Neural cell (in vitro differentiated cells): Measurements from ENCODE around the gene HOMER2. TPM values are rescaled to one million over a fixed set of nuclear protein-coding genes. Genes with fewer than 3 reads are reported as not detected.

Experiments
- H2AFZ ChIP-seq: fragments of 200-600, 300-800 bp; sonication (generic), shearing (Covaris generic); 2 replicates; pipeline ENCODE4 v1.6.0; 2014; ENCODE audit warnings: low read depth, mild to moderate bottlenecking, antibody characterized with exemption, low read length, moderate library complexity
- H3F3A ChIP-seq: fragments of 200-600 bp; shearing (Covaris generic); 2 replicates; pipeline ENCODE4 v1.6.1; 2016; ENCODE audit warnings: mild to moderate bottlenecking, moderate library complexity, mixed read lengths, antibody characterized with exemption, low read length; ENCODE audit not compliant: insufficient read depth, poor library complexity, severe bottlenecking
- H3K27ac ChIP-seq: fragments of 200-600, 300-800 bp; sonication (generic), shearing (Covaris generic); 2 replicates; pipeline ENCODE4 v1.5.1; 2014; ENCODE audit warnings: mild to moderate bottlenecking, low read length, moderate library complexity
- H3K27me3 ChIP-seq: fragments of 300-800, 200-600 bp; sonication (generic), shearing (Covaris generic); 2 replicates; pipeline ENCODE4 v1.6.0; 2014; ENCODE audit warnings: mild to moderate bottlenecking, low read depth, low read length, moderate library complexity; ENCODE audit not compliant: insufficient read depth
- H3K36me3 ChIP-seq: fragments of 300-800, 200-600 bp; sonication (generic), shearing (Covaris generic); 2 replicates; pipeline ENCODE4 v1.5.1; 2014; ENCODE audit warnings: mild to moderate bottlenecking, antibody characterized with exemption, low read length, moderate library complexity; ENCODE audit not compliant: insufficient read depth
- H3K4me2 ChIP-seq: fragments of 300-800, 200-600 bp; sonication (generic), shearing (Covaris generic); 2 replicates; pipeline ENCODE4 v1.6.0; 2014; ENCODE audit warnings: mild to moderate bottlenecking, low read length
- H3K4me3 ChIP-seq: fragments of 300-800, 200-600 bp; sonication (generic), shearing (Covaris generic); 2 replicates; pipeline ENCODE4 v1.5.1; 2014; ENCODE audit warnings: mild to moderate bottlenecking, low read length, moderate library complexity
- H3K79me2 ChIP-seq: fragments of 200-600 bp; shearing (Covaris generic); replicated peaks from 2 replicates; pipeline ENCODE4 v1.6.0; 2014; ENCODE audit warnings: mild to moderate bottlenecking, low read length, moderate library complexity; ENCODE audit not compliant: insufficient read depth
- H3K9ac ChIP-seq: fragments of 300-800, 200-600 bp; sonication (generic), shearing (Covaris generic); 2 replicates; pipeline ENCODE4 v1.6.1; 2016; ENCODE audit warnings: mild to moderate bottlenecking, low read length, mixed read lengths
- H3K9me2 ChIP-seq: fragments of 200-600 bp; shearing (Covaris generic); 2 replicates; pipeline ENCODE4 v1.6.1; 2016; ENCODE audit warnings: mild to moderate bottlenecking, low read length, mixed read lengths; ENCODE audit not compliant: insufficient read depth
- H3K9me3 ChIP-seq: fragments of 200-600, 300-800 bp; sonication (generic), shearing (Covaris generic); 2 replicates; pipeline ENCODE4 v1.6.1; 2016; ENCODE audit warnings: mild to moderate bottlenecking, mixed run types, low read length, moderate library complexity, mixed read lengths
- H4K20me1 ChIP-seq: fragments of 200-600 bp; shearing (Covaris generic); 2 replicates; pipeline ENCODE4 v1.6.1; 2016; ENCODE audit warnings: mild to moderate bottlenecking, mixed run types; ENCODE audit not compliant: insufficient read depth
- CTCF ChIP-seq: fragments of 450-650 bp; IDR thresholded peaks from 2 replicates; pipeline ENCODE4 v1.5.1; 2014; ENCODE audit warnings: antibody characterized with exemption, mild to moderate bottlenecking, moderate library complexity; ENCODE audit not compliant: poor library complexity, severe bottlenecking
- EP300 ChIP-seq: fragments of 450-650 bp; conservative IDR thresholded peaks from 2 replicates; pipeline ENCODE4 v1.6.1; 2014; ENCODE audit warnings: antibody characterized with exemption, mild to moderate bottlenecking, moderate library complexity; ENCODE audit not compliant: poor library complexity, severe bottlenecking
- EZH2 ChIP-seq: fragments of 200-600, 300-800 bp; shearing (Covaris generic), sonication (generic); IDR thresholded peaks from 2 replicates; pipeline ENCODE4 v1.6.1; 2014; ENCODE audit warnings: antibody characterized with exemption, low read length, borderline replicate concordance, mild to moderate bottlenecking; ENCODE audit not compliant: insufficient read depth, poor library complexity, severe bottlenecking
- MXI1 ChIP-seq: fragments of 450-650 bp; conservative IDR thresholded peaks from 2 replicates; pipeline ENCODE4 v1.6.1; 2014; ENCODE audit warnings: antibody characterized with exemption, mild to moderate bottlenecking; ENCODE audit not compliant: poor library complexity, severe bottlenecking
- POLR2AphosphoS5 ChIP-seq: IDR thresholded peaks from 2 replicates; pipeline ENCODE4 v1.6.1; 2012
- RAD21 ChIP-seq: fragments of 450-650 bp; conservative IDR thresholded peaks from 2 replicates; pipeline ENCODE4 v1.6.1; 2014; ENCODE audit warnings: antibody characterized with exemption, mild to moderate bottlenecking, moderate library complexity
- REST ChIP-seq: IDR thresholded peaks from 2 replicates; pipeline ENCODE4 v1.6.1; 2012; ENCODE audit warnings: borderline replicate concordance
- SMC3 ChIP-seq: fragments of 450-650 bp; conservative IDR thresholded peaks from 2 replicates; pipeline ENCODE4 v1.6.1; 2014; ENCODE audit warnings: antibody characterized with exemption, mild to moderate bottlenecking, moderate library complexity; ENCODE audit not compliant: poor library complexity
- TAF1 ChIP-seq: IDR thresholded peaks from 2 replicates; pipeline ENCODE4 v1.6.1; 2012; ENCODE audit warnings: low read depth
- polyA plus RNA-seq: library from polyadenylated mRNA; depleted of rRNA; stranded (reverse); fragments of >200 nt; gene quantifications from 2 replicates; pipeline ENCODE4 v1.2.3, GENCODE V29; 2014

Gene HOMER2
- polyA plus RNA-seq, 1 donor from 2014 or later, result 21.7 TPM

- Histone ChIP-seq H3K4me3 (no peak overlapping the region), H3K27me3 (no peaks in the 10 kb centered on the region), H3K4me2 (no peak overlapping the region), H3K9ac (no peak overlapping the region), H3F3A (no peaks in the 10 kb centered on the region), H3K27ac (no peak overlapping the region), H4K20me1 (no peaks in the 10 kb centered on the region), H2AFZ (no peak overlapping the region), H3K79me2 (no peaks in the 10 kb centered on the region), H3K36me3 (no peaks in the 10 kb centered on the region), H3K9me3 (no peaks in the 10 kb centered on the region), H3K9me2 (no peaks in the 10 kb centered on the region)
- TF ChIP-seq EP300, result no peak
Observed at GRCh38 chr15:82971218-82971984, 18.9 kb upstream of the HOMER2 start.

GRCh38 chr15:82970696-82971095, 18.2 kb upstream of the HOMER2 start:
- no peaks in the 10 kb centered on the region for H4K20me1 ChIP-seq
- H3K9me3 ChIP-seq, result no peaks in the 10 kb centered on the region
- H3K4me2 ChIP-seq, result no peak overlapping the region
- no peak overlapping the region for H3K4me3 ChIP-seq
- no peaks in the 10 kb centered on the region for H3F3A ChIP-seq
- H2AFZ ChIP-seq, result no peak overlapping the region
- no peak overlapping the region for H3K27ac ChIP-seq
- no peaks in the 10 kb centered on the region for H3K27me3 ChIP-seq
- H3K36me3 ChIP-seq, result no peaks in the 10 kb centered on the region
- TF ChIP-seq CTCF, result no peak
- TF ChIP-seq RAD21, result no peak
- TF ChIP-seq TAF1, result no peak
- no peaks in the 10 kb centered on the region for H3K79me2 ChIP-seq
- H3K9ac ChIP-seq, result no peak overlapping the region
- H3K9me2 ChIP-seq, result no peaks in the 10 kb centered on the region

GRCh38 chr15:82970078-82970686, 17.7 kb upstream of the HOMER2 start:
- Histone ChIP-seq H2AFZ (no peak overlapping the region), H3K27ac (no peak overlapping the region), H3K9me2 (no peaks in the 10 kb centered on the region), H3K4me2 (no peak overlapping the region), H3K9me3 (no peaks in the 10 kb centered on the region), H3F3A (no peaks in the 10 kb centered on the region), H3K27me3 (no peaks in the 10 kb centered on the region), H3K4me3 (no peak overlapping the region), H4K20me1 (no peaks in the 10 kb centered on the region), H3K9ac (no peak overlapping the region), H3K36me3 (no peaks in the 10 kb centered on the region), H3K79me2 (no peaks in the 10 kb centered on the region)
- TF ChIP-seq TAF1, result no peak
- no peak for TF ChIP-seq POLR2AphosphoS5
- TF ChIP-seq RAD21, result no peak
- no peak for TF ChIP-seq EP300
- no peak for TF ChIP-seq SMC3
- TF ChIP-seq EZH2, result no peak
- no peak for TF ChIP-seq CTCF
- no peak for TF ChIP-seq MXI1
- no peak for TF ChIP-seq REST
